Measurements from ENCODE around the gene FXYD6. TPM values are rescaled to one million over a fixed set of nuclear protein-coding genes. Genes with fewer than 3 reads are reported as not detected.

FXYD6 gene
- total and polyA plus RNA-seq, 2 donors (not counting 1 experiment from before 2014, with no cell fraction given): not detected

DNA sequence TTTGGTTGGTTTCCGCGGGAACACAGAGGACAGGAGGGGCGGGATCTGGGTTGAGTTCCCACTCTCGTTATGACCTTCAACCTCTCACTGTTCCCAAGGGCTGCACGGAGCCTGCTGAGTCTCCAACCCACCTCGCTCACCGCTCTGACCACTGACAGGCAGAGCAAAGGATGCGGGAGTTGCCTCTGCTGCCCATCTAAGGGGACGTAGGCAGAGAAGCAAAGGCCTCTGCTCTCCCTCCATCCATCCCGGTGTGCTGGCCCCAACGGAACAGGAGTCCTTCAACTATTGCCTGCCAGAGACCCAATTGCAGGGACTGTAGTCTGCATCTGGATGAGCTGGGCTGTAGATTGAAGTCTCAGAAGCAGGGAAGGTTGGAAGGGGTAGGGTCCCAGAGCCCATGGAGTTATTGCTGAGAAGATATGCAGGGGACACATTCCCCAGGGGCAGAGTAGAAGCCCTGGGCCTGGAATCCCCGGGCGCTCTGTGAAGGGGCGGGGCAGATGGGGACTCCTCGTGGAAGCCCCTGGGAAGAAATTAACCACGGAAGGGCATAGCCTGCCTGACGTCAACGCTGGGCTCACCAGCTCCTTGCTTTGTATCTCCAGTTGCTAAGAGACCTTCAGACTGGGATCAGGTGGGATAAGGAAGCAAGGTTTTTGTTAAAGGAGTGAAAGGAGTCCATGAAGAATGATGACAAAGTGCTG lies 39.2 kb downstream of the FXYD6 start:
- ATAC-seq (ENCODE audit: low read depth) (no peak), DNase-seq (no peak)
- Mint-ChIP-seq H3K27ac (no peak overlapping the region), H3K27me3 (peaks cover 18% of the 10 kb centered on the region), H3K4me3 (no peak overlapping the region), H3K9me3 (ENCODE audit: insufficient read depth) (no peaks in the 10 kb centered on the region), H3K4me1 (no peaks in the 10 kb centered on the region)
- Histone ChIP-seq H3K27me3 (replicated peaks in 1 of 4; ENCODE audit: control extremely low read depth in 1 of 4, control insufficient read depth in 3 of 4, insufficient read depth in 4 of 4, low read length in 3 of 4) (peaks cover 0 to 9% (median 0%) of the 10 kb centered on the region in 4 experiments), H3K9me3 (ENCODE audit: control extremely low read depth in 1 of 3, control insufficient read depth in 2 of 3, insufficient read depth in 1 of 3, low read length in 2 of 3) (no peaks in the 10 kb centered on the region), H3K4me1 (ENCODE audit: control insufficient read depth in 2 of 2, insufficient read depth in 2 of 2, low read length in 2 of 2) (no peaks in the 10 kb centered on the region), H4K20me1 (ENCODE audit: control insufficient read depth, insufficient read depth, low read length, poor library complexity, severe bottlenecking) (no peaks in the 10 kb centered on the region), H2AFZ (ENCODE audit: insufficient read depth, low read depth, low read length, poor library complexity, severe bottlenecking) (no peak overlapping the region), H3K9ac (ENCODE audit: low read length) (no peak overlapping the region), H3K27ac (ENCODE audit: low read length in 2 of 2) (no peak overlapping the region), H3K4me2 (replicated peaks; ENCODE audit: low read depth, low read length, poor library complexity, severe bottlenecking) (no peak overlapping the region), H3K36me3 (replicated peaks in 1 of 2; ENCODE audit: control extremely low read depth in 1 of 2, control insufficient read depth in 1 of 2, extremely low read depth in 1 of 2, insufficient read depth in 2 of 2, low read length in 1 of 2) (no peaks in the 10 kb centered on the region), H3K79me2 (ENCODE audit: control insufficient read depth, insufficient read depth, low read length) (no peaks in the 10 kb centered on the region), H3K4me3 (ENCODE audit: control extremely low read depth in 1 of 5, extremely low read depth in 1 of 5, insufficient read depth in 1 of 5, low read depth in 2 of 5, low read length in 4 of 5) (no peak overlapping the region)
- no peak for TF ChIP-seq EZH2 (IDR thresholded peaks at IDR 0.05; ENCODE audit: borderline replicate concordance, insufficient read depth, low read depth, low read length, poor library complexity, severe bottlenecking)
- TF ChIP-seq, protein P1, sequence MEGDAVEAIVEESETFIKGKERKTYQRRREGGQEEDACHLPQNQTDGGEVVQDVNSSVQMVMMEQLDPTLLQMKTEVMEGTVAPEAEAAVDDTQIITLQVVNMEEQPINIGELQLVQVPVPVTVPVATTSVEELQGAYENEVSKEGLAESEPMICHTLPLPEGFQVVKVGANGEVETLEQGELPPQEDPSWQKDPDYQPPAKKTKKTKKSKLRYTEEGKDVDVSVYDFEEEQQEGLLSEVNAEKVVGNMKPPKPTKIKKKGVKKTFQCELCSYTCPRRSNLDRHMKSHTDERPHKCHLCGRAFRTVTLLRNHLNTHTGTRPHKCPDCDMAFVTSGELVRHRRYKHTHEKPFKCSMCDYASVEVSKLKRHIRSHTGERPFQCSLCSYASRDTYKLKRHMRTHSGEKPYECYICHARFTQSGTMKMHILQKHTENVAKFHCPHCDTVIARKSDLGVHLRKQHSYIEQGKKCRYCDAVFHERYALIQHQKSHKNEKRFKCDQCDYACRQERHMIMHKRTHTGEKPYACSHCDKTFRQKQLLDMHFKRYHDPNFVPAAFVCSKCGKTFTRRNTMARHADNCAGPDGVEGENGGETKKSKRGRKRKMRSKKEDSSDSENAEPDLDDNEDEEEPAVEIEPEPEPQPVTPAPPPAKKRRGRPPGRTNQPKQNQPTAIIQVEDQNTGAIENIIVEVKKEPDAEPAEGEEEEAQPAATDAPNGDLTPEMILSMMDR (IDR thresholded peaks at IDR 0.05): no peak
- WGBS (ENCODE audit: insufficient coverage): 87% methylated on average over 18 of the region's 18 CpGs
- intact Hi-C loops (cut with micrococcal nuclease): no loop called here
- CTCF ChIA-PET: interaction anchor here (2.1 to 2.6 kb wide), 2 partner anchors 14 to 216 kb away, joined by 5 to 16 read pairs; no protein-coding TSS in a partner anchor
- POLR2A ChIA-PET: no interaction called here

Measured in B cell (primary cell).